ENCODE results near the gene FN1.

- TF ChIP-seq ZBTB7A (IDR thresholded peaks at IDR 0.05; ENCODE audit: low read depth) (no peak), TAF1 (IDR thresholded peaks at IDR 0.05; ENCODE audit: low read depth) (no peak), EGR1 (IDR thresholded peaks at IDR 0.05) (no peak), CREB1 (IDR thresholded peaks at IDR 0.05; ENCODE audit: low read depth) (no peak)
These were observed 493 bp downstream of the FN1 start for GRCh38 chr2:215435280-215435869.

All from Ishikawa (cell line).